ENCODE results near the gene F10.

Gene F10

DNA sequence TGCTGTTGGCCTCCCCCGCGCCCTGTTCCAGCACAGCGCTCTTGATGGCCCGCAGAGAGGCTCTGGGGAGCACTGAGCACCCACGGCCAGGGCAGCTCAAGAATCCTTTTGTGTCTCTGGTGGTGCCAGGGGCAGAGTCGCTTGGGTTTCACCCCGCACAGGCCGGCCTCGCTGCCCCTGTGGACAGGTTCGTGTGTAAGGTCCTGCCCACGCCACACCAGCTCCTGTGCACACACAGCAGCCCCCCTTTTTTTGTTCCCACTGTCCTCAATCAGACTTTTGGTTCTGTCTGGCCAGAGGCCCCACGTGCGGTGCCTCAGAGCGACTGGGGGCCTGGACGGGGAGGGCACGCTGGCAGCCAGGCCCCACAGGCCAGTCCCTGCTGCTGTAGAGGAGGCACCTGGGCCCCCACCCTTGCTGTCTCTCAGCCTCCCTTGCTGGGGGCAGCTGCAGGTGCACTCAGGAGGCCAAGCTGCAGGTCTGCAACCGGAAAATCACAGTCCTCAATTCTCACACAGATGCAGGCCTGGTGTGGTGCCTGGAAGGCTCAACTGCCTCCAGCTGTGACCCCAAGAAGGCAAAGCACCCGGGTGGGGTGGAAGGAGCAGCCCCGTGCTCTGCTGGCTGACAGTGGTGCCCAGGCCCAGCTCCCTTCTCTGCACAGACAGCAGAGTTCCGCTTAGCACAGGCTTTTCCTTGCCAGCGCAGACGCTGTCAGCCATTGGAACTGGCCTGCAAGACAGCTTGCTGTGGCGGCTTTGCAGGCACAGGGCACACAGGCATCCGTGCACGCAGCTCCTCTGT, 29.6 kb upstream of the F10 start:
- Mint-ChIP-seq H3K36me3 (ENCODE audit: low read depth) (peaks cover 12% of the 10 kb centered on the region), H3K4me3 (no peak overlapping the region), H3K27me3 (ENCODE audit: low read depth) (peaks cover 13% of the 10 kb centered on the region), H3K27ac (no peak overlapping the region), H3K9me3 (no peaks in the 10 kb centered on the region), H3K4me1 (peaks cover 17% of the 10 kb centered on the region)
- TF ChIP-seq, protein P1, sequence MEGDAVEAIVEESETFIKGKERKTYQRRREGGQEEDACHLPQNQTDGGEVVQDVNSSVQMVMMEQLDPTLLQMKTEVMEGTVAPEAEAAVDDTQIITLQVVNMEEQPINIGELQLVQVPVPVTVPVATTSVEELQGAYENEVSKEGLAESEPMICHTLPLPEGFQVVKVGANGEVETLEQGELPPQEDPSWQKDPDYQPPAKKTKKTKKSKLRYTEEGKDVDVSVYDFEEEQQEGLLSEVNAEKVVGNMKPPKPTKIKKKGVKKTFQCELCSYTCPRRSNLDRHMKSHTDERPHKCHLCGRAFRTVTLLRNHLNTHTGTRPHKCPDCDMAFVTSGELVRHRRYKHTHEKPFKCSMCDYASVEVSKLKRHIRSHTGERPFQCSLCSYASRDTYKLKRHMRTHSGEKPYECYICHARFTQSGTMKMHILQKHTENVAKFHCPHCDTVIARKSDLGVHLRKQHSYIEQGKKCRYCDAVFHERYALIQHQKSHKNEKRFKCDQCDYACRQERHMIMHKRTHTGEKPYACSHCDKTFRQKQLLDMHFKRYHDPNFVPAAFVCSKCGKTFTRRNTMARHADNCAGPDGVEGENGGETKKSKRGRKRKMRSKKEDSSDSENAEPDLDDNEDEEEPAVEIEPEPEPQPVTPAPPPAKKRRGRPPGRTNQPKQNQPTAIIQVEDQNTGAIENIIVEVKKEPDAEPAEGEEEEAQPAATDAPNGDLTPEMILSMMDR (IDR thresholded peaks at IDR 0.05; ENCODE audit: unreplicated experiment in 3 of 3) = no peak

DNA sequence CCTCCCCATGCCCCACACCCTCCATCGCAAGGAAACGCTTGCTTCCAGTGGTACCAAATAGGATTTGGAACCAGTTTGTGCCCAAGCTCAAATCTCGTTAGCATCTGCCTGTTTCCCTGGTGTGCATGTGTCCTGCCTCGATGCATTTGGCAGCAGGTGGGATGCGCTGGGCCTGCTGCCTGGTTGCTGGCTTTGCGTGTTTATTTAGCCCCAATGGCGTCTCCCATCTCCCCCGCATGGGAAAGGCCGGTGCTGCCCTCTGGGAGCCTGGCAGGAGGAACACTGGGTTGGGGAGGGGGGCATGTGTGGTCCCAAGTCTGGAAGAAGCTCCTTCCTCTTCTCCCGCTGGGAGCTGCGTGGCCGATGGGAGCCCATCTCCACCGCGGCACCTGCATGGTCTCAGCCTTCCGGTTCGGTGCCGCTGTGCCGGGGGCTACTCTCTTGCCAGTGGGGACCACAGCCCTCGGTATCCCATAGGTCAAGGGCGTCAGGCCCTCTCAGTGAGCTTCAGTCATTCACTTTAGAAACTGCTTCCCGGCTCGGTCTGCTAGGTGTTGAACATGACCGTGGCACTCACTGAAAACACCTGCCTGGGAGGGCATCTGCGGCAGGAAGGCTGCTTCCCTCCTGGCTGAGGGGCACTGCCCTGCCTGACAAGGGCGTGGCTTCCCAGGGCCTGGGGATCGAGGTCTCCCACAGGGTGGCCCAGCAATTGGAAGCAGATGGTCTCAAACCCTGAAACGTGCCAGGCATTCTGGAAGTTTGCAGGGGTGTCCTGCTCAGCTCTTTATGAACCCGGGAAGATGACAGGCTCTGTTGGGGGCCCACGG, 28.8 kb upstream of the F10 start:
- Mint-ChIP-seq H3K27ac (no peak overlapping the region), H3K9me3 (no peaks in the 10 kb centered on the region), H3K4me3 (no peak overlapping the region), H3K36me3 (ENCODE audit: low read depth) (peaks cover 14% of the 10 kb centered on the region), H3K4me1 (peaks cover 25% of the 10 kb centered on the region), H3K27me3 (ENCODE audit: low read depth) (peaks cover 13% of the 10 kb centered on the region)
- TF ChIP-seq, protein P1 (IDR thresholded peaks at IDR 0.05; ENCODE audit: unreplicated experiment in 3 of 3) = no peak

DNA sequence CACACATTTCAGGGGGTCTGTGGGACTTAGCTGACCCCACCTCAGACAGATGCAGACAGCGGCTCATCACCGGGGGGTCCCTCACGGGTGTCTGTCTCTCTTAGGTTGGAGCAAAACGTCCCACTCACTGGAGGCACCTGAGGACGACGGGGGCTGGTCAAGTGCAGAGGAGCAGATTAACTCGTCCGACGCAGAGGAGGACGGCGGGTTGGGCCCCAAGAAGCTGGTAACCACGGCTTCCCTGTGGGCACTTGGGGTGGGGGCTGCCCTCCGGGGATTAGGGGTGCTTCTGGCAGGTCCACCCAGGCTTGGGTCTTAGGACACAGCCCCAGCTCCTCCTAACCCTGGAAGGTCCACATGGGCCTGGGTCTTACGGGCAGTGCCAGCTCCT, 28.2 kb upstream of the F10 start:
- Mint-ChIP-seq H3K36me3 (ENCODE audit: low read depth) (peaks cover 11% of the 10 kb centered on the region), H3K27me3 (ENCODE audit: low read depth) (peaks cover 11% of the 10 kb centered on the region), H3K4me1 (peaks cover 26% of the 10 kb centered on the region), H3K4me3 (no peak overlapping the region), H3K9me3 (no peaks in the 10 kb centered on the region), H3K27ac (no peak overlapping the region)
- TF ChIP-seq, protein P1 (IDR thresholded peaks at IDR 0.05; ENCODE audit: unreplicated experiment in 3 of 3) = no peak

DNA sequence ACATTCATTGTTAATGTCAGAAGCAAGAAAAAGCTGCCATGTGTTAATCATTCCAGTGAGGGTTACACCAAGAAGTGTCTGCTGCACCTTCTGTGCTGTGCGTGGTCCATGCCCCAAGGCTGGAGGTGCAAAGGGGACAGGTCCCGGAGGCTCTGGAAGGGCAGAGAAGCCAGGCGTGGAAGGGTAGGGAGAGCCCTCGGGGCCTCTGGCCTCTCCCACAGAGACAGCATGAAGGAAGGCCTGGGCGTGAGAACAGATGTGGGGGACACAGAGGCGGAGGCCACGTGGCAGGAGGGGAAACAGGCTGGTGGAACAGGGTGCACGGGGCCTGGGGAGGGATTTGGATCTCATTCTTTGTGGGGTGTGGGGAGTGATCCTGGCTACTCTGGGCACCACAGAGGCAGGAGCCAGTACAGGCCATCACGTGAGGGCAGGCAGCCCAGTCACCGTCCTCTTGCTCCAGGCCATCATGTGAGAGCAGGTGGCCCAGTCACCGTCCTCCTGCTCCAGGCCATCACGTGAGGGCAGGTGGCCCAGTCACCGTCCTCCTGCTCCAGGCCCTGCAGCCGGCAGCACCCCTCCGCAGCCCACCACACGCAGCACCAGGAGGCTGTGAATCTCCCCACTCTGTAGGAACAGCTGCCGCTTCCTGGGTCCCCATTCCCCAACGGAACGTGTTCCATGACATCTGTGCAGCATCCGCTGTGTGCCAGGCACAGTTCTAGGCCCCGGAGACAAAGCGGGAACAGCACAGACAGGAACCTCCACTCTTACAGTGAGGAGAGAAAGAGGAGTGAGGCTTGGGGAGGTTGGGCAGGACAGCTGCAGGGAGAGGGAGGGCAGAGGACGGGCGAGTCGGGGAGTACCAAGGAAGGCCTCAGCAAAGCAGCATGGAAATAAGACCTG, 27.2 kb upstream of the F10 start:
- Mint-ChIP-seq H3K9me3 (no peaks in the 10 kb centered on the region), H3K4me3 (no peak overlapping the region), H3K27ac (no peak overlapping the region), H3K27me3 (ENCODE audit: low read depth) (peaks cover 5% of the 10 kb centered on the region), H3K4me1 (peaks cover 19% of the 10 kb centered on the region), H3K36me3 (ENCODE audit: low read depth) (peaks cover 10% of the 10 kb centered on the region)
- TF ChIP-seq, protein P1 (IDR thresholded peaks at IDR 0.05; ENCODE audit: unreplicated experiment in 3 of 3) = no peak

DNA sequence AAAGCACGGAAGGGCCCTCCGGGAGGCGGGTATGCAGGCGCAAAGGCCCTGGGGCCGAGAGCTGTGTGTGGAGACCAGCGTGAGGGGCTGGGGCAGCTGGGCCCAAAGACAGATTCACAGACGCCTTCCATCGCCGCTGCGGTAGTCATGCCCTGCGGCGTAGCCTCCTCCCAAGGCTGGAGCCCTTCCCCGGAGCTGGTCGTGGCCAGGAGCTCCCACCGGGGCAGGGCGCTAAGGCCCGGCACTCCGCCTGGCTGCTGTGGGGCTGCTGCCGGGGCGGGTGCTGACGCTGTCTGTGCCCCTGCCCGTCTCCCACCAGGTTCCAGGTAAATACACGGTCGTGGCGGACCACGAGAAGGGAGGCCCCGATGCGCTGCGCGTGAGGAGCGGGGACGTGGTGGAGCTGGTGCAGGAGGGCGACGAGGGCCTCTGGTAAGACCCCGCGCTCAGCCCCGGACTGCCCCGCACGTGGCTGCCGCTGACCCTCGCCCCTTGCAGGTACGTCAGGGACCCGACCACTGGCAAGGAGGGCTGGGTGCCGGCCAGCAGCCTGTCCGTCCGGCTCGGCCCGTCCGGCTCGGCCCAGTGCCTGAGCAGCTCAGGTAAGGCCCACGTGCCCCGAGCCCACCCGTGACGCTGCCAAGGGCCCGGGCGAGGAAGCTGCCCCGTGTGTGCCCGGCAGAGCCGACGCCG, 26.4 kb upstream of the F10 start:
- peaks cover 6% of the 10 kb centered on the region for H3K36me3 Mint-ChIP-seq (ENCODE audit: low read depth)
- TF ChIP-seq, protein P1 (IDR thresholded peaks at IDR 0.05; ENCODE audit: unreplicated experiment in 3 of 3) = no peak
- H3K4me1 Mint-ChIP-seq = peaks cover 15% of the 10 kb centered on the region
- H3K4me3 Mint-ChIP-seq = no peak overlapping the region
- no peak overlapping the region for H3K27ac Mint-ChIP-seq
- no peaks in the 10 kb centered on the region for H3K27me3 Mint-ChIP-seq (ENCODE audit: low read depth)
- H3K9me3 Mint-ChIP-seq = no peaks in the 10 kb centered on the region
